GM21723 (cell line): ENCODE measurements around the gene OSTC.
"Not testable (repeated sequence)": the region's sequence is repeated elsewhere in the genome, so short reads cannot be mapped to it uniquely, and the experiment has no call there.

ENCODE experiments used
- ATAC-seq: cut with Tn5 transposase; IDR thresholded peaks from one replicate; pipeline ENCODE4 v1.9.1; 2021; ENCODE audit warnings: mild to moderate bottlenecking, moderate library complexity; ENCODE audit not compliant: unreplicated experiment

Gene OSTC

DNA sequence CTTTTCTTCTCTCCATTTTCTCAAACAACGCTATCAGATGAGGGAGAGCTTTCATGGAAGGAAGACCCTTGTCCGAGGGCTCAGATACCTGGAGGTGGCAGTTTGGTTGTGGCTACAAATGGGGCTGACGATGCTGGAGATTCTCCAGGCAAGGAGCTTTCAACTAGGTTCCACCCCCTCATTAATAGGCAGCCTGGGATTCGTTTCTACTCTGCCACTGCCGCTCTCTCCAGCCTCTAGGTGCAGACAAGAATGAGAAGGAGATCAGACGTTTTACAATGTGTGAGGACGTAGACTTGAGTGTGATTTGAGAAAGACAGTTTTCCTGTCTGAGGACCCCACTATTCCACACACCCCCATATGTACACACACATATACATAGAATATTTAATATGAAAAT is 59.3 kb downstream of the OSTC start:
- ATAC-seq, result no peak

DNA sequence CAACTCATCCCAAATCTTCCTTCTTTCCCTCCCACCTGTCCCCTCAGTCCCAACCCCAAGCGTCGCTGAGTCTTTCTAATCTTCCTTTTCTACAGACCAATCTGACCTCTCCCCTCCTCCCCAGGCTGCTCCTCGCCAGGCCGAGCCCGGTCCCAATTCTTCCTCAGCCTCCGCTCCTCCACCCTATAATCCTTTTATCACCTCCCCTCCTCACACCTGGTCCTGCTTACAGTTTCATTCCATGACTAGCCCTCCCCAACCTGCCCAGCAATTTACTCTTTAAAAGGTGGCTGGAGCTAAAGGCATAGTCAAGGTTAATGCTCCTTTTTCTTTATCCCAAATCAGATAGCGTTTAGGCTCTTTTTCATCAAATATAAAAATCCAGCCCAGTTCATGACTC is 60.2 kb downstream of the OSTC start:
- ATAC-seq, result not testable (repeated sequence)

DNA sequence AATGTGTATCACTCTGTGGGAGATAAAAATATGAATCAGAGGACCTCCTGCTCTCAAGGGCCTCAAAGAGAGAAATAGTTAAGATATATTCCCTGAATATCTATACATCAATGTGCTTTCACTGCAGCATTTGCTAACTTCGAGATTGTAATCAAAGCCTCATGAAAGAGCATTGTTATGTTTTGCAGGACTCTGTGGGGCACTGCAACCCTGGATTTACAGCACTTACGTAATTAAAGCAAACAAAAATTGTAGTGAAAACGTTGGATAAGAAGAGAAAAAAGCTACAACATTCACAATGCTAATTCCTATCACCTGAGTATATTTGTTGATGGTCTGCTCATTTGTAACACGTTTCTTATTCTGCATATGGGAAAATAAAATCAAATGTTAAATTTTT is 64.5 kb downstream of the OSTC start:
- ATAC-seq, result no peak

DNA sequence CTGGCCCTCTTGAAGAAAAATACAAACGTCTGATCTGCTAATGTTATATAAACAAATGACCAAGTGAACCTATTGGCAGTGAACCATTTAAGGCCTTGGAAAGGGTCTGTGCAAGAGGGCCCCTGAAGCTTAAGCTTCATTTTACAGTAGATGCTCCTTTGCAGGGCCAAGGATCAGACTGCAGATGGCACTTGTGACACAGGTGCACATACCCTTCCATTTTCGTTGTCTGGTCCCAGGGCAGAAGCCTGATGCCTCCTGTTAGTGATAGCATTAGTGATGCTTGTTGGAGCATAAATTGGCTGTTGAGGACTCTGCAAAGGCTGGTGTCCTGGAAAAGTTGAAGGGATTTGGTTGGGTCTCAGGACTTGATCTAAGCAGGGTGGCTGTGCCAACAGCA is 65.9 kb downstream of the OSTC start:
- ATAC-seq, result no peak

DNA sequence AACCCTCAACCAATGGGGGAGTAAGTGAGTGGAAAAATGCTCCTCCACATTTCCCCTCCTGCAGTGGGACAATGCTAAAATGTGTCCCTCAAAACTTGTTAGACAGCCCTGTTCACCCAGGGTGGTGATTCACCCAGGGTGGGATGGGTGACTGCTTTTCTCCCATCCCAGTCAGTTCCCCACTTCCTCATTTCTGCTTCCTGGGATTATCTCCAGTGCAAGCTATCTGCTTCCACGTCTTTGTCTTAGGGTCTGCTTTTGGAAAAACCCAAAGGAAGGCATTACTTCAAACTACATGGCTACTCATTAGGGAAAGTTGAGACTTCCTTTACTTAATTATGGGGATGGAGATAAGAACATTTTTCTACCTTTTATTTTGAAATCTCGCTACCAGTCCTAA is 67.0 kb downstream of the OSTC start:
- ATAC-seq, result no peak
